Measurements from ENCODE around the gene CLMP.
A peak's percentile ranks its signal among the peaks of the same experiment; 100 is the strongest.
"Not testable (repeated sequence)": the region's sequence is repeated elsewhere in the genome, so short reads cannot be mapped to it uniquely, and the experiment has no call there.

CLMP gene

GRCh38 chr11:123088896-123089295 is 106.2 kb downstream of the CLMP start:
- not testable (repeated sequence) for H3K9ac ChIP-seq (ENCODE audit: low read length); H3K4me1 ChIP-seq (ENCODE audit: insufficient read depth, low read length); H3K4me3 ChIP-seq (ENCODE audit: low read depth in 1 of 2, low read length in 2 of 2); H3K27ac ChIP-seq (ENCODE audit: low read depth, low read length); H3K9me3 ChIP-seq (ENCODE audit: low read length); H3K27me3 ChIP-seq (ENCODE audit: control insufficient read depth in 1 of 2, insufficient read depth in 2 of 2, low read length in 2 of 2)
- peaks cover 12% of the 10 kb centered on the region for H3K36me3 ChIP-seq (ENCODE audit: insufficient read depth, low read length)

DNA sequence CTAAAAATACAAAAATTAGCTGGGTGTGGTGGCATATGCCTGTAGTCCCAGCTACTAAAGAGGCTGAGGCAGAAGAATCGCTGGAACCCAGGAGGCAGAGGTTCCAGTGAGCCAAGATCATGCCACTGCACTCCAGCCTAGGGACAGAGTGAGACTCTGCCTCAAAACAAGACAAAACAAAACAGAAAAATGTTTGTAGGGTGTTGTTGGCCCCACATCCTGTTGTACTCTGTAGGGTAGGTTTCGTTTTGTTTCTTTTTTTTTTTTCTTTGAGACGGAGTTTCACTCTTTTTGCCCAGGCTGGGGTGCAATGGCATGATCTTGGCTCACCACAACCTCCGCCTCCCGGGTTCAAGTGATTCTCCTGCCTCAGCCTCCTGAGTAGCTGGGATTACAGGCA is 107.4 kb downstream of the CLMP start:
- H3K4me3 ChIP-seq (ENCODE audit: low read depth in 1 of 2, low read length in 2 of 2); H3K27ac ChIP-seq (ENCODE audit: low read depth, low read length); H3K9me3 ChIP-seq (ENCODE audit: low read length); H3K27me3 ChIP-seq (ENCODE audit: control insufficient read depth in 1 of 2, insufficient read depth in 2 of 2, low read length in 2 of 2); H3K9ac ChIP-seq (ENCODE audit: low read length): not testable (repeated sequence)
- peaks cover 22% of the 10 kb centered on the region for H3K36me3 ChIP-seq (ENCODE audit: insufficient read depth, low read length)
- peaks cover 17% of the 10 kb centered on the region for H3K4me1 ChIP-seq (ENCODE audit: insufficient read depth, low read length)

DNA sequence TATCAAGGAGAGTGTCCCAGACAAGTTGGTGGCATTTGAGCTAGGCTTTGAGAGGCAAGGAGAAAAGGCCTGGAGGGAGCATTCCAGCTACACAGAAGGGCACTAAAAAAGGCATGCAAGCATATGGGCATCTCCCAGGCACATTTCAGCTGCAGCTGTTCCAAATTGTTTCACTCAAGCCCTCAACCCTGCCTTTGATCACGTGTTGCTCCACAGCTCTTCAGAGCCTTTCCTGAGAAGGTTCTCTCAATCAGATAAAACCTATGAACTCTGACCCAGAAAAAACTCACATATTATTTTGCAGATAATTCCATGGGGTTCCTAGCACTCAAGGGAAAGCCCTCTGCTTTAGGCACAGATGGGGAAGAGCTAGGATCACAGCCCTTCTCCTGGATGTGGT is 108.7 kb downstream of the CLMP start:
- H3K9ac ChIP-seq (ENCODE audit: low read length) = no peak overlapping the region
- no peak overlapping the region for H3K27ac ChIP-seq (ENCODE audit: low read depth, low read length)
- no peak overlapping the region for H3K4me3 ChIP-seq (ENCODE audit: low read depth in 1 of 2, low read length in 2 of 2)
- H3K9me3 ChIP-seq (ENCODE audit: low read length) = no peaks in the 10 kb centered on the region
- H3K36me3 ChIP-seq (ENCODE audit: insufficient read depth, low read length) = peaks cover 32% of the 10 kb centered on the region
- H3K27me3 ChIP-seq (ENCODE audit: control insufficient read depth in 1 of 2, insufficient read depth in 2 of 2, low read length in 2 of 2) = no peaks in the 10 kb centered on the region
- peaks cover 12% of the 10 kb centered on the region for H3K4me1 ChIP-seq (ENCODE audit: insufficient read depth, low read length)

GRCh38 chr11:123085497-123085896 is 109.6 kb downstream of the CLMP start:
- Histone ChIP-seq H3K4me1 (ENCODE audit: insufficient read depth, low read length) (peaks cover 12% of the 10 kb centered on the region), H3K4me3 (ENCODE audit: low read depth in 1 of 2, low read length in 2 of 2) (no peak overlapping the region), H3K27ac (ENCODE audit: low read depth, low read length) (no peak overlapping the region), H3K27me3 (ENCODE audit: control insufficient read depth in 1 of 2, insufficient read depth in 2 of 2, low read length in 2 of 2) (no peaks in the 10 kb centered on the region), H3K9ac (ENCODE audit: low read length) (no peak overlapping the region), H3K36me3 (ENCODE audit: insufficient read depth, low read length) (peaks cover 31% of the 10 kb centered on the region), H3K9me3 (ENCODE audit: low read length) (no peaks in the 10 kb centered on the region)

GRCh38 chr11:123084454-123084853 is 110.6 kb downstream of the CLMP start:
- H3K27ac ChIP-seq (ENCODE audit: low read depth, low read length) = no peak overlapping the region
- H3K9ac ChIP-seq (ENCODE audit: low read length) = no peak overlapping the region
- no peak overlapping the region for H3K4me3 ChIP-seq (ENCODE audit: low read depth in 1 of 2, low read length in 2 of 2)
- H3K36me3 ChIP-seq (ENCODE audit: insufficient read depth, low read length) = peaks cover 38% of the 10 kb centered on the region
- no peaks in the 10 kb centered on the region for H3K9me3 ChIP-seq (ENCODE audit: low read length)
- H3K27me3 ChIP-seq (ENCODE audit: control insufficient read depth in 1 of 2, insufficient read depth in 2 of 2, low read length in 2 of 2) = no peaks in the 10 kb centered on the region
- peaks cover 12% of the 10 kb centered on the region for H3K4me1 ChIP-seq (ENCODE audit: insufficient read depth, low read length)

- peaks cover 12% of the 10 kb centered on the region for H3K4me1 ChIP-seq (ENCODE audit: insufficient read depth, low read length)
- H3K27ac ChIP-seq (ENCODE audit: low read depth, low read length) = no peak overlapping the region
Observed at GRCh38 chr11:123083623-123084029, 111.4 kb downstream of the CLMP start.

DNA sequence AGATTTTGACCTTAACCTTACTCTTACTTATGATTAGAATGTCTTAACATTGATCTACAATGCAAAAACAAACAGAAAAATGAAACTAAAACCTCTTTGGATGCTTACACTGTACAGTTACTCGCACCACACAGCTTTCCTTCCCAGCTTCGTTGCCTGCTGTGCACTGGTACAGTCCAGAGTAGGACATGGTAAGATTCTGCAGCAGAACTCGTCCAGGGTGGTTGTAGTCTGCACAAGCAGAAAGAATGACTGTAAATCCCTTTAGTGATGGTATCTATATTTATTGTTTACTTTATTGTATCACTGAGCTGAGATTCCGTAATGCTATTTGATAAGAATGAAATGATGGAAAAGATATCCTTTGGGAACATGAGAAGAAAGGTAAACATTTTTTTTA is 112.1 kb downstream of the CLMP start:
- Histone ChIP-seq H3K27me3 (ENCODE audit: control insufficient read depth in 1 of 2, insufficient read depth in 2 of 2, low read length in 2 of 2) (no peaks in the 10 kb centered on the region), H3K9ac (ENCODE audit: low read length) (no peak overlapping the region), H3K36me3 (ENCODE audit: insufficient read depth, low read length) (peaks cover 42% of the 10 kb centered on the region), H3K4me1 (ENCODE audit: insufficient read depth, low read length) (peaks cover 12% of the 10 kb centered on the region), H3K27ac (ENCODE audit: low read depth, low read length) (peak overlapping the region; percentile 12), H3K4me3 (ENCODE audit: low read depth in 1 of 2, low read length in 2 of 2) (no peak overlapping the region), H3K9me3 (ENCODE audit: low read length) (no peaks in the 10 kb centered on the region)

More at GRCh38 chr11:123083623-123084029, 111.4 kb downstream of the CLMP start:
- H3K36me3 ChIP-seq (ENCODE audit: insufficient read depth, low read length) = peaks cover 41% of the 10 kb centered on the region
- no peak overlapping the region for H3K9ac ChIP-seq (ENCODE audit: low read length)
- no peaks in the 10 kb centered on the region for H3K9me3 ChIP-seq (ENCODE audit: low read length)
- no peak overlapping the region for H3K4me3 ChIP-seq (ENCODE audit: low read depth in 1 of 2, low read length in 2 of 2)
- no peaks in the 10 kb centered on the region for H3K27me3 ChIP-seq (ENCODE audit: control insufficient read depth in 1 of 2, insufficient read depth in 2 of 2, low read length in 2 of 2)

DNA sequence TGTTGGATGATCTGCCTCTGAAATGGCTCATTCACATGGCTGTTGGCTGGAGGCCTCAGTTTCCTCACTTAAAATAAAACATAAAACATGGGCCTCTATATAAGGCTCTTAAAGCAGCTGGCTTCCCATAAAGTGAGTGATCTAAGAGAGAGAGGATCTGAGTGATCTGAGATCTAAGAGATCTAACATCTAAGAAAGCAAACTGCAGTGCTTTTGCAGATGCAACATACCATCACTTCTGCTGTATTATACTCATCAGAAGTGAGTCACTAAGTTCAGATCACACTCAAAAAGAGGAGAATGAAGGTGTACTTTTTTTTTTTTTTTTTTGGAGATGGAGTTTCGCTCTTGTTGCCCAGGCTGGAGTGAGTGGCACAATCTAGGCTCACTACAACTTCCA is 115.0 kb downstream of the CLMP start:
- H3K27me3 ChIP-seq (ENCODE audit: control insufficient read depth in 1 of 2, insufficient read depth in 2 of 2, low read length in 2 of 2) = no peaks in the 10 kb centered on the region
- peaks cover 12% of the 10 kb centered on the region for H3K4me1 ChIP-seq (ENCODE audit: insufficient read depth, low read length)
- H3K4me3 ChIP-seq (ENCODE audit: low read depth in 1 of 2, low read length in 2 of 2) = no peak overlapping the region
- peaks cover 47% of the 10 kb centered on the region for H3K36me3 ChIP-seq (ENCODE audit: insufficient read depth, low read length)
- H3K27ac ChIP-seq (ENCODE audit: low read depth, low read length) = no peak overlapping the region
- H3K9me3 ChIP-seq (ENCODE audit: low read length) = no peaks in the 10 kb centered on the region
- no peak overlapping the region for H3K9ac ChIP-seq (ENCODE audit: low read length)

DNA sequence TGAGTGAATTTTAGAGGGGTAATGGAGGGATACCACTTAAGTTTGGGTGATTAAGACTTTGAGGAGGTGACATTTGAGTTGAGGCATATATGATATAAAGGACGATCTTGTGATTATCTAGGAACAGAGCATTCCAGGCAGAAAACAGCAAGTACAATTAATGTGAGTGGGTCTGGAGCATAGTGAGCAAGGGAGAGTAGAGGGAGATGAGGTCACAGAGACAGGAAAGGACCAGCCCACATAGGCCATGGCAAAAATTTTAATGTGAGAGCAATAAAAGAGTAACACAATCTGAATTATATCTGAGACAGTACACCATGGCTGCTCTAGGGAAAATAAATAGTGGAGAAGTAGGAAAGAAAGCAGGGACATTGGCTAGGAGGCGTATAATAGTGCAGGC is 118.6 kb downstream of the CLMP start:
- Histone ChIP-seq H3K27me3 (ENCODE audit: control insufficient read depth in 1 of 2, insufficient read depth in 2 of 2, low read length in 2 of 2) (no peaks in the 10 kb centered on the region), H3K27ac (ENCODE audit: low read depth, low read length) (no peak overlapping the region), H3K4me1 (ENCODE audit: insufficient read depth, low read length) (no peaks in the 10 kb centered on the region), H3K9ac (ENCODE audit: low read length) (no peak overlapping the region), H3K9me3 (ENCODE audit: low read length) (no peaks in the 10 kb centered on the region), H3K4me3 (ENCODE audit: low read depth in 1 of 2, low read length in 2 of 2) (no peak overlapping the region), H3K36me3 (ENCODE audit: insufficient read depth, low read length) (peaks cover 45% of the 10 kb centered on the region)

DNA sequence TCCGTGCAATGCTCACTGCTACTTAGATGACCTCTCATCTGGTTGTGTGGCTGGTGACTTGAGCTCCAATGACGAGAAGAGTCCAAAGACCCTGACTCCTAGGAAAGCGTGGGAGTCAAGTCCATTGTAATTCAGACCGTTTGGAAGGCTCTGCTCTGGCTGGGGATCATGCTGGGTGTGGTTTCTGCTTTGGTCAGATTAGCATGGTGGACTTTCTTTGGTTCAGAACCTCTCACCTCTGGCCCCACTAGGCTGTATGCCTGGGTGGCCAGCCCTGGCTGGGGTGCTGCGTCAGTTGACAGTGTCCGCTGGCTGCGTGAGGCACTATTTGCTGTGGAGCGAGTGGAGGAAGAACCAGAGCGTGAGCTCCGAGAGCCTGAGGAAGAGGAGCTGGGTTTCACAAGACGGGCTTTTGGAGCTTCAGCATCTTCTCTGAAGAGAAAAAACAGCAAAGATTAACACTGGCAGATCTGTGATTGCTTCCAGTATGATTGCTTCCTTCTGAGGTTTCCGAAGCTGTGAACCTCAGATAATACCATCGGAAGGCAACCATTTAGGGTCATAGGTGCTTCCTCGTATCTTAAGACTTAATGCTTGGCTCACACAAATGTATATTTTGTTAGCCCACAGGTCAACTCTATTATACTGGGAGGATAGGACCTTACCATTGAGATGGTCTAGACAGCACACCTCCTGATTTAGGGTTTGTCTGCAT is 121.5 kb downstream of the CLMP start:
- no peak overlapping the region for H3K9ac ChIP-seq (ENCODE audit: low read length)
- peaks cover 18% of the 10 kb centered on the region for H3K4me1 ChIP-seq (ENCODE audit: insufficient read depth, low read length)
- H3K36me3 ChIP-seq (ENCODE audit: insufficient read depth, low read length) = peaks cover 31% of the 10 kb centered on the region

GRCh38 chr11:123072762-123073161 is 122.3 kb downstream of the CLMP start:
- Histone ChIP-seq H3K27ac (ENCODE audit: low read depth, low read length) (no peak overlapping the region), H3K36me3 (ENCODE audit: insufficient read depth, low read length) (peaks cover 28% of the 10 kb centered on the region), H3K9ac (ENCODE audit: low read length) (no peak overlapping the region), H3K9me3 (ENCODE audit: low read length) (no peaks in the 10 kb centered on the region), H3K4me3 (ENCODE audit: low read depth in 1 of 2, low read length in 2 of 2) (no peak overlapping the region), H3K27me3 (ENCODE audit: control insufficient read depth in 1 of 2, insufficient read depth in 2 of 2, low read length in 2 of 2) (no peaks in the 10 kb centered on the region), H3K4me1 (ENCODE audit: insufficient read depth, low read length) (peaks cover 18% of the 10 kb centered on the region)

More for the DNA sequence above, 121.5 kb downstream of the CLMP start:
- H3K4me3 ChIP-seq (ENCODE audit: low read depth in 1 of 2, low read length in 2 of 2) = no peak overlapping the region
- H3K27me3 ChIP-seq (ENCODE audit: control insufficient read depth in 1 of 2, insufficient read depth in 2 of 2, low read length in 2 of 2) = no peaks in the 10 kb centered on the region
- H3K9me3 ChIP-seq (ENCODE audit: low read length) = no peaks in the 10 kb centered on the region
- no peak overlapping the region for H3K27ac ChIP-seq (ENCODE audit: low read depth, low read length)

GRCh38 chr11:123072332-123072761 is 122.7 kb downstream of the CLMP start:
- peaks cover 18% of the 10 kb centered on the region for H3K4me1 ChIP-seq (ENCODE audit: insufficient read depth, low read length)
- H3K4me3 ChIP-seq (ENCODE audit: low read depth in 1 of 2, low read length in 2 of 2) = no peak overlapping the region
- H3K36me3 ChIP-seq (ENCODE audit: insufficient read depth, low read length) = peaks cover 25% of the 10 kb centered on the region
- no peak overlapping the region for H3K27ac ChIP-seq (ENCODE audit: low read depth, low read length)
- no peaks in the 10 kb centered on the region for H3K27me3 ChIP-seq (ENCODE audit: control insufficient read depth in 1 of 2, insufficient read depth in 2 of 2, low read length in 2 of 2)
- no peak overlapping the region for H3K9ac ChIP-seq (ENCODE audit: low read length)
- no peaks in the 10 kb centered on the region for H3K9me3 ChIP-seq (ENCODE audit: low read length)
